ENCODE data around the gene MAN2A2. TPM values are rescaled to one million over a fixed set of nuclear protein-coding genes. Genes with fewer than 3 reads are reported as not detected.
"Not testable (repeated sequence)": the region's sequence is repeated elsewhere in the genome, so short reads cannot be mapped to it uniquely, and the experiment has no call there.

MAN2A2 gene
- total RNA-seq, 1 experiment from 2014 or later = 27.4 TPM

GRCh38 chr15:90928106-90928505, 25.0 kb downstream of the MAN2A2 start:
- not testable (repeated sequence) for H3K23ac ChIP-seq (ENCODE audit: insufficient read length, low read depth, low read length); H3K4me1 ChIP-seq (ENCODE audit: insufficient read depth, low read length); H3K27me3 Mint-ChIP-seq (ENCODE audit: low read depth); H4K8ac ChIP-seq (replicated peaks; ENCODE audit: insufficient read length, low read depth, low read length); H3K79me1 ChIP-seq (ENCODE audit: insufficient read depth, low read depth, low read length, poor library complexity, severe bottlenecking); H3T11ph ChIP-seq (ENCODE audit: low read length); H3K9me3 Mint-ChIP-seq; H3K79me2 ChIP-seq (ENCODE audit: insufficient read depth, low read length); DNase-seq; H3K23me2 ChIP-seq (ENCODE audit: insufficient read length, low read depth, low read length, poor library complexity, severe bottlenecking); H3K27ac ChIP-seq (ENCODE audit: insufficient read length, low read depth, low read length); H3K36me3 Mint-ChIP-seq (ENCODE audit: insufficient read depth in 1 of 3, low read depth in 3 of 3); H2AFZ ChIP-seq (ENCODE audit: low read length); H3K4ac ChIP-seq (ENCODE audit: low read depth, low read length); H2AK5ac ChIP-seq (ENCODE audit: insufficient read length, low read length); H3K4me2 ChIP-seq (ENCODE audit: insufficient read depth, insufficient read length, low read length); H3K14ac ChIP-seq (ENCODE audit: insufficient read depth, low read length); H2BK15ac ChIP-seq (ENCODE audit: low read depth, low read length); H3K9me3 ChIP-seq (ENCODE audit: control insufficient read depth, low read depth, low read length); H4K5ac ChIP-seq (ENCODE audit: insufficient read length, low read depth, low read length); H3K27me3 ChIP-seq (ENCODE audit: insufficient read depth, low read length); H3K27ac Mint-ChIP-seq; H3K18ac ChIP-seq (ENCODE audit: insufficient read length, low read depth, low read length); H4K91ac ChIP-seq (ENCODE audit: insufficient read length, low read depth, low read length); H2BK120ac ChIP-seq (ENCODE audit: low read depth, low read length, poor library complexity, severe bottlenecking); H3K4me3 Mint-ChIP-seq; H2BK5ac ChIP-seq (ENCODE audit: insufficient read length, low read length); H3K56ac ChIP-seq (ENCODE audit: insufficient read length, low read depth, low read length); H2BK12ac ChIP-seq (ENCODE audit: insufficient read length, low read depth, low read length); H4K20me1 ChIP-seq (ENCODE audit: control insufficient read depth, insufficient read depth, insufficient read length); H2BK20ac ChIP-seq (ENCODE audit: low read depth, low read length, poor library complexity, severe bottlenecking); H3K9ac ChIP-seq (ENCODE audit: extremely low read depth, insufficient read length, low read length)
- peaks cover 13 to 14% of the 10 kb centered on the region in 2 experiments for H3K4me1 Mint-ChIP-seq
- WGBS (ENCODE audit: extremely low coverage, insufficient read length, low lambda C conversion rate) = no CpG with 5 or more reads among the region's 7 CpGs

Data from H9 (cell line).